Endometrium (tissue), 2 donors: ENCODE results near the gene NCOA3.
"Not testable (repeated sequence)": the region's sequence is repeated elsewhere in the genome, so short reads cannot be mapped to it uniquely, and the experiment has no call there.

Experiments used
- FAIRE-seq: peaks from 2 replicates; lab custom pipeline; 2012; peaks lifted over from hg19 to GRCh38; lab: Jason Lieb, UNC
- donor health status: control.
- donor health status: control.

Gene NCOA3

DNA sequence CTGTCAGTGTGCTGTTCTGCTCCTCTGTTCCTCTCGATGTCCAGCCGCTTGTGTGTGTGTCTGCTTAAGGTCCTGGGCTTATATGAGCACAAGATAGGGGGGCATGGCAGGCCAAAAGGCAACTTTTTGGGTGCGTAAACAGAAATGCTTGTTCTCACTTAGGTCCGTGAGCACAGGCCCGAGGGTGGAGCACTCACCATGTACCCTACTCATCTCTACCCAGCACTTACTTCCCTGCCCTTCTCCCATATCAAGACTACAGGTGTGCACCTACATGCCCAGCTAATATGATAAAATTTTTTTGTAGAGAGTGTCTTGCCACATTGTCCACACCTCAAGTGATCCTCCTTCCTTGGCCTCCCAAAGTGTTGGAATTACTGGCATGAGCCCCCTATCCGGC is 34.3 kb downstream of the NCOA3 start:
- no peak for FAIRE-seq

DNA sequence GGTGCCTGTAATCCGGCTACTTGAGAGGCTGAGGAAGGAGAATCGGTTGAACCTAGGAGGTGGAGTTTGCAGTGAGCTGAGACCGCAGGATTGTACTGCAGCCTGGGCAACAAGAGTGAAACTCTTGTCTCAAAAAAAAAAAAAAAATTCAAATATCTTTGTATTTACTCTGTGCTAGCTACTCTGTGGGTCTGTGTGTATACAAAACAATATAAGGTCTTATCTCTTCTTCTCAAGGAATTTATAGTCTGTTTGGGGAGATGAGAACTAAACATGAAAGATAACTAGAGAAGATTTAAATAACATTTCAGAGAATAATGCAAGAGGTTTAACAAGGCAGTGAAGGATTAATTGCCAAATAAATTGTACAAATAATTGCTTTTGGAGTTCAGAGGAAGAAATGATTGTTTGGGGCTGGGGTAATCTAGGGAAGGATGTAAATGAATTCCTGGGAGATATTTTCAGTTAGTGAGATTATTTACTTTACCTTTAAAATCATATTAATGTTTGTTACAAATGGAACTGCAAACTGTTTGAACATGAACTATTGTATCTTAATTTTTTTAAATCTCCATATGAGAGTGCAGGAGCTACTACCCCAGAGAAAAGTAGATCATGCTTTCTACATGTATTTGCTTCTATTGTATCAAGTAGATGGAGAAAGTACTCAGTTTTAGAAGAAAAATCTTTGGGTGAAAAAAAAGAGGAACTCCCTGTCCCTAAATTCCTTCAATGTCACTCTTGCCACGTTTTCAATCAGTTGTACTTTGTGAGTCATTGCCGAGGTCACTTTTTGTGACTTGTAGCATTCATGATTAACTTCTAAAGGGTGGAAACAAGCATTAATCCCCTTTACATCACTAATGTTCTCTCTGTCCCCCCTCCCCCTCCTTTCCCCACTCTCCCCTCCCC is 39.0 kb downstream of the NCOA3 start:
- peak; percentile 76 for FAIRE-seq

DNA sequence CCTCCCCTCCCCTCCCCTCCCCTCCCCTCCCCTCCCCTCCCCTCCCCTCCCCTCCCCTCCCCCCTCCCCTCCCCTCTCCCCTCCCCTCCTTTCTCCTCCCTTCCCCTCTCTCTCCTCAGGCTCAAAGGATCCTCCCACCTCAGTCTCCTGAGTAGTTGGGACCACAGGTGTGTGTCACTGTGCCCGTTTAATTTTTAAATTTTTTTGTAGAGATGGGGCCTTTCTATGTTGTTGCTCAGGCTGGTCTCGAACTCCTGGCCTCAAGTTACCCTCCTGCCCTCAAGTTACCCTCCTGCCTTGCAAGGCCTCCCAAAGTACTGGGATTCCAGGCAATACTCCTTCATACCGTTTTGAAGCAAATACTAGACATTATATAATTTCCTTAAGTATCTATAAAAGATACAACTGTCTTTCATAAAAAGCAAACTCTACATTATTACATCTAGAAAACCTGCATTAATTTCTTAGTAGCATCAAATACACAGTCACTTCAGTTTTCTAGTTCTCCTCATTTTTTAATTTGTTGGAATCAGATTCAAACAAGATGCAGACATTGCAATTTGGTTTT is 39.8 kb downstream of the NCOA3 start:
- FAIRE-seq = no peak

DNA sequence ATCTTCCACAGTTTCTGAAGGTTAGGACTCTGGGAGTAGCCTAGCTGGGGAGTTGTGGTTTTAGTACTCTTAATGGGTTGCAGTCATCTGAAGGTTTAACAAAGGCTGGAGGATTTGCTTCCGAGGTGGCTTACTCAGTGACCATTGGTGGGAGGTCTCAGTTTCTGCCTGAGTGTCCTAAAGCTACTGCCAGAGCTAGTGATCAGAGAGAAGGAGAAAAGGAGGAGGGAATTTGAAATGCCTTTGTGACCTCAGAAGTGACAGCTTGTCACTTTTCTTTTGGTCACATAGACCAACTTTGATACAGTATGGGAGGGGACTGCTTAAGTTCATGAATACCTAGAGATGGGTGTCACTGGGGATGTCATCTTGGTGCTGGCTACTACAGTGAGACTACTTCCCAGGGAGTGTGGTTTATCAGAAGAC is 41.3 kb downstream of the NCOA3 start:
- FAIRE-seq = no peak

DNA sequence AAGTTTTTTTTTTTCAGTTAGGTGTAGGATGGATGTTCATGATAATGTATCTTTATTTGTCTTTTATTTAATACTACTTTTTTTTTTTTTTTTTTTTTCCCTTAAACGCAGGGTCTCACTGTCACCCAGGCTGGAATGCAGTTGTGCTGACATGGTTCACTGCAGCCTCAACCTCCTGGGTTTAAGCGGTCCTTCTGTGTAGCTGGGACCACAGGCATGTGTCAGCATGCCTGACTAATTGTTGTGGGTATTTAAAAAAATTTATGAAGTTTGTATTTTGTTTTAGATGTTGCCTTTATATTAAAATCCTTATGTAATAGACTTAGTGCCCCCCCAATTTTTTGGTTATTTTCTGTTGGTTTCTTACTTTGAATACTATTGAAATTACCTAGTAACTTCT is 42.6 kb downstream of the NCOA3 start:
- no peak for FAIRE-seq

DNA sequence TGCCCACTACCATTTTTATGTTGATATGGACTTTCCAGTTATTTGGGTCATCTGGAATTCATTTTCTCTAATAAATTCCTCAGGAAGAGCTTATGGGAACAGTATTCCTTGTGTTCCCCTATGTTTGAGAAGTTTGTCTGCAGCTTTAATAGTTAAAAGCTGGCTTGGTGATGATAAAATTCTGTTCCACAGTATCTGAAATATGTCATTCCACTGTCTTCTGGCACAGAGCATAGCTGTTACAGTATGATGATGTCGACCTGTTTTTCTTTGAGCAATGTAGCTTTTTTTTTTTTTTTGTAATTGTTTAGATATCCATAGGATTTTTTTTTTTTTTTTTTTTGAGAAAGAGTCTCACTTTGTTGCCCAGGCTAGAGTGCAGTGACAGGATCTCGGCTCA is 43.2 kb downstream of the NCOA3 start:
- FAIRE-seq = no peak

DNA sequence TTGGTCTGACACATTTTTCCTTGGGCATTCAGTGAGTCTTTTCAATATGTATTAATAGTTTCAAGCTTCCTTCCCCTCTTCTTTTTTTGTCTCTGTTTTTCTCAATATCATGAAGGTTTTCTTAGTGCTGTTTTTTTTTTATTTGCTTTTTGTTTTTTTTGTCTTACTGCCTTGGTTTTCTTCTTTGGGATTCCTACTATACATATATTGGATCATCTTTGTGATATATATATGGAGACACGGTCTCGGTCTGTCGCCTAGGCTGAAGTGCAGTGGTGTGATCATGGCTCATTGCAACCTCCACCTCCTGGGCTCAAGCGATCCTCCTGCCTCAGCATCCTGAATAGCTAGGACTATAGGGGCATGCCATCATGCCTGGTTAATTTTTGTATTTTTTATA is 43.8 kb downstream of the NCOA3 start:
- FAIRE-seq = no peak

DNA sequence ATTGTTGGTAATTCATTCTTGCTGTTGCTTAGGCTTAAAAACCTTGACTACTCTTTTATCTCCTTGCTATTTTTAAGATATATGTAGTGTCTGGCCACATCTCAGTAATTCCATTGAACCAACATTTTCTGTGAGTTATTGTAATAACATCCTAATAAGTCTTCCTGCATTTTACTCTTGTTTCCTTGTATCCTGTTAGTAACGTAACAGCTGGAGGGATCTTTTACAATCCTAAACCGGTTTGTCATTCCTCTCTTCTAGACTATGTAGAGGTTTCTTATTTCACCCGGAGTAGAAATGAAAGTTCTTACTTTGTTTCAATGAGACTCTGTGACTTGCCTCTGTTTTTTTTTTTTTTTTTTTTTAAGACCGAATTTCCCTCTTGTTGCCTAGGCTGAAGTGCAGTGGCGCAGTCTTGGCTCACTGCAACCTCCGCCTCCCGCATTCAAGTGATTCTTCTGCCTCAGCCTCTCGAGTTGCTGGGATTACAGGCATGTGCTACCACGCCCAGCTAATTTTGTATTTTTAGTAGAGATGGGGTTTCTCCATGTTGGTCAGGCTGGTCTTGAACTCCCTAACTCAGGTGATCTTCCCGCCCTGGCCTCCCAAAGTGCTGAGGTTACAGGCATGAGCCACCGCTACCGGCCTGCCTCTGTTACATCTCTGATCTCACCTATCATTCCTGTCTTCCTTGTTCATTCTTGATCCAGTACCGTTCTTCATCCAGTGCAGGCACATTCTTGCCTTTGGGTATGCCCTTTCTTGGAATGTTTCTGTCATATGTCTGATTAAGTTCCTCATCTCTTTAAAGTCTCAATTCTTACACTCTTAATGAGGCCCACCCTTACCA is 44.7 kb downstream of the NCOA3 start:
- FAIRE-seq = no peak

DNA sequence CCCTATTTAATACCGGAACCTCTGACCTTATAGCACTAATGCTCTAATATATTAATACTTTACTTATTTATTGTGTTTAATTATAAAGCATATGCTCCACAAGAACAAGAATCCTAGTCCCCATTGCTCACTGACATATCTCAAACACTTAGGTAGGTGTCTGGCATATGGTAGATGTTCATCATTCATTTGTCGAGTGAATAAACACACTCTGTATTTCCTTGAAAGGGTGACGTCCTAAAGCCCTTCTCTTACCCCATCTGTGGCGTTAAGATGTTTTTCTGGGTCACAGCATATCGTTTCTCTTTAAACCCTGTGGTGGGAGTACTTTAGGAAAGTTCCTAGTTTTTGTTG is 45.3 kb downstream of the NCOA3 start:
- no peak for FAIRE-seq

DNA sequence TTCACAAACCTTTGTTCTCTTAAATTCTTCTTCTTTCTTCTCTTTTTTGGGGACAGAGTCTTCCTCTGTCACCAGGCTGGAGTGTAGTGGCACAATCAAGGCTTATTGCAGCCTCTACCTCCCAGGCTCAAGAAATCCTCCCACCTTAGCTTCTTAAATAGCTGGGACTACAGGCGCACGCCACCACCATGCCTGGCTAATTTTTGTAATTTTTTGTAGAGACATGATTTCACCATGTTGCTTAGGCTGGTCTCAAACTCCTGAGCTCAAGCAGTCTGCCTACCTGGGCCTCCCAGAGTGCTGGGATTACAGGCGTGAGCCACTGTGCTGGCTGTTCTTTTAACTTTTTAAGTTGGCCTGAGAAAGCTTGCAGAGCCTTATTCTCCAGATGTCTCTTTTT is 48.0 kb downstream of the NCOA3 start:
- no peak for FAIRE-seq

DNA sequence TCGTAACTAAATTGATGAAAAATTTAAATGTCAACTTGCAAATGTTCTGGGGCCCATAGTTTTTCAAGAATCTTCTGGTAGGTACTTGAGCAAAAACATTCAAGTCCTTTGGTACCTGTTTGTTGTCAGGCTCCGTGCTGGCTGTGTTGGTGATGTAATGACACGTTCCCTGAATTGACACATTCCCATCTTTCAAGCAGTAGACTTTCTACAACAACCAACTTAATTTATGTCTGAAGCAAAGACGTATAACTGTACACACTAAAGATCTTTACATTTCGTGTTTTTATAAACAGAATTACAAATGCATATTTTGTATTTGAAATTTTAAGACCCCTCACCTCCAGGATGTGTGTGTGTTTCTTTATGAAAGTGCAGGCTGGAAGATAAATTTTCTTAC is 49.5 kb downstream of the NCOA3 start:
- FAIRE-seq = no peak

DNA sequence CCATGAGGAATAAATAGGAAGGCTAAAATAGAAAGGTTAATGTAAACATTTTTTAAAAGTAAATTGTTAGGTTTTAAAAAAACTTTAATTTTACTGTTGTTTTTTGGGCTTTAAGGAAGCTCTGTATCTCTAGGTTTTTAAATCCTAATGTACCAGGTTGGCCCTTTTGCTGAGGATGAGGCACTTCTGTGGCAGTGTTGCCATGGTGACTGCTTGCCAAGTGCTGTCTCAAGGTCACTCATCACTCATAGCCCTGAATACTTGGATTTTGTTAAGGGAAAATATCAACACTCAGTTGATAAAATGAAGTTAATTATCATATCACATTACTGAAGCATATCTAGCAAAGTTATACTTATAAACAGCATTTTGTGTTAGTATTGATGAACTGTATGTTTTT is 50.2 kb downstream of the NCOA3 start:
- FAIRE-seq = no peak

DNA sequence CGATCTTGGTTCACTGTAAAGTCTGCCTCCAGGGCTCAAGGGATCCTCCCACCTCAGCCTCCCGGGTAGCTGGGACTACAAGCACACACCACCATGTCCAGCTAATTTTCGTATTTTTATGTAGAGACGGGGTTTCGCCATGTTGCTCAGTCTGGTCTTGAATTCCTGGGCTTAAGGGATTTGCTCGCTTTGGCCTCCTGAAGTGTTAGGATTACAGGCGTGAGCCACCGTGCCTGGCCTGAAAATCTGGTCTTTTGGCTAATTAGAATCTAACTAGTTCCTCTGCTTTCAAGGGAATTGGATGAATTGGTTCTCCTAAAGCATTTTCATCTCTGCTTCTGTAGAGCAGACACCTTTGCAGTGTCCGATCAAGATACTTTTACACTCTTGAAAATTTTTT is 51.3 kb downstream of the NCOA3 start:
- FAIRE-seq = no peak

DNA sequence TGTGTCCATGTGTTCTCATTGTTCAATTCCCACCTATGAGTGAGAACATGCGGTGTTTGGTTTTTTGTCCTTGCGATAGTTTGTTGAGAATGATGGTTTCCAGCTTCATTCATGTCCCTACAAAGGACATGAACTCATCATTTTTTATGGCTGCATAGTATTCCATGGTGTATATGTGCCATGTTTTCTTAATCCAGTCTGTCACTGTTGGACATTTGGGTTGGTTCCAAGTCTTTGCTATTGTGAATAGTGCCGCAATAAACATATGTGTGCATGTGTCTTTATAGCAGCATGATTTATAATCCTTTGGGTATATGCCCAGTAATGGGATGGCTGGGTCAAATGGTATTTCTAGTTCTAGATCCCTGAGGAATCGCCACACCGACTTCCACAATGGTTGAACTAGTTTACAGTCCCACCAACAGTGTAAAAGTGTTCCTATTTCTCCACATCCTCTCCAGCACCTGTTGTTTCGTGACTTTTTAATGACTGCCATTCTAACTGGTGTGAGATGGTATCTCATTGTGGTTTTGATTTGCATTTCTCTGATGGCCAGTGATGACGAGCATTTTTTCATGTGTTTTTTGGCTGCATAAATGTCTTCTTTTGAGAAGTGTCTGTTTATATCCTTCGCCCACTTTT is 52.0 kb downstream of the NCOA3 start:
- FAIRE-seq = not testable (repeated sequence)

DNA sequence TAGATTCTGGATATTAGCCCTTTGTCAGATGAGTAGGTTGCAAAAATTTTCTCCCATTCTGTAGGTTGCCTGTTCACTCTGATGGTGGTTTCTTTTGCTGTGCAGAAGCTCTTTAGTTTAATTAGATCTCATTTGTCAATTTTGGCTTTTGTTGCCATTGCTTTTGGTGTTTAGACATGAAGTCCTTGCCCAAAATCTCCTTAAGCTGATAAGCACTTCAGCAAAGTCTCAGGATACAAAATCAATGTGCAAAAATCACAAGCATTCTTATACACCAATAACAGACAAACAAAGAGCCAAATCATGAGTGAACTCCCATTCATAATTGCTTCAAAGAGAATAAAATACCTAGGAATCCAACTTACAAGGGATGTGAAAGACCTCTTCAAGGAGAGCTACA is 52.6 kb downstream of the NCOA3 start:
- FAIRE-seq = not testable (repeated sequence)

DNA sequence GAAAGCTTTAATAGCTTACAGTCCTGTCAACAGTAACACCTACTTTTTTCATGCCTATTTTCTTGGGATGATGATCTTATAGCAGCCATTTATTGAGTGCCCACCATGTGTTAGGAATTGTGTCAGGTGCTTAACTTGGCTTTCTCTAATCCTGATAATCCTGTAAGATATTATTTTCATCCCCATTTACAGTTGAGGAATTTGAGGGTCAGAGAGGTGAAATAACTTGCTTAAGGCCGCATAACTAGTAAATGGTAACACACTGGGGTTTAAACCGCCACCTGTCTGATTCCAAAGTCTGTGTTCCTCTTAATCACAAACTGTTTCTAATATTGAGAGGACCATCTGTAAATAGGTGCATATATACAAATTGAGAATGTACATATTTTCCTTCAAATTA is 55.5 kb downstream of the NCOA3 start:
- FAIRE-seq = no peak

DNA sequence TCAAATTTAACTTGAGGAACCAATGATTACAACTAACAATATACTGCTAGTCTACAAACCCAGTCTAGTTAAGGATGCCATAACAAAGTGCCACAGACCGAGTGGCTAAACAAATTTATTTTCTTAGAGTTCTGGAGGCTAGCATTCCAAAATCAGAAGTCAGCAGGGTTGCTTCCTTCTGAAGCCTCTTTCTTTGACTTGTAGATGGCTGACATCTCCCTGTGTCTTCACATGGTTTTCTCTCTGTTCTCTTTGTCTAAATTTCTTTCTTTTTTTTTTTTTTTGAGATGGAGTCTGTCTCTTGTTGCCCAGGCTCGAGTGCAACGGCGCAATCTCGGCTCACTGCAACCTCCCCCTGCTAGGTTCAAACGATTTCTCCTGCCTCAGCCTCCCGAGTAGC is 56.1 kb downstream of the NCOA3 start:
- no peak for FAIRE-seq

DNA sequence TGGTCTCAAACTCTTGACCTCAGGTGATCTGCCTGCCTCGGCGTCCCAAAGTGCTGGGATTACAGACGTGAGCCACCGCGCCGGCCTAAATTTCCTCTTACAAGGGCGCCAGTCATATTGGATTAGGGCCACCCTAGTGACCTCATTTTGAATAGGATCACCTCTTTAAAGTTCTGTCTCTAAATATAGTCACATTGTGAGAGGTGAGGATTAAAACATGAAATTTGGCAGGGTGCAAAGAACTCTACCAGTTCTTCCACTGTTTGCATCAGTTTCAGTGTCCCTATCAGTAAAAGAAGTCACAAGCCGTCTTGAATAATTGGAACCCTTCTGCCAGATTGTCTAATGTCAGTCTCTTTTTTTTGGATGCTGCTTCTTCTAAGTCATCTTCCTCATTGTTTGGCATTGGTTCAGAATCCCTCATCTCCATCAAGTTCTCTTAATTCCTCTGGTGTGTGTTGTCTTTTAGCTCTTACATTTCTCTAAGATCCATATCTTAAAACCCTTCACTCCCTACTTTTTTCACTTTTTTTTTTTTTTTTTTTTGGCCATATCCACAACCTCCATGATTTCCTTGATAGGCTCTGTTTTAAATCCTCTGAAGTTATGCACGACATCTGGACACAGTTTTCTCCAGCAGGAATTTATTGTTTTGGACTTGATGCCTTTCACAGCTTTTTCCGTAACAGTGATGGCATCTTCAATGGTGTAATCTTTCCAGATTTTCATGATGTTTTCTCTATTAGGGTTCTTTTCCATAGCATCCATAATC is 56.8 kb downstream of the NCOA3 start:
- peak; percentile 48 for FAIRE-seq

DNA sequence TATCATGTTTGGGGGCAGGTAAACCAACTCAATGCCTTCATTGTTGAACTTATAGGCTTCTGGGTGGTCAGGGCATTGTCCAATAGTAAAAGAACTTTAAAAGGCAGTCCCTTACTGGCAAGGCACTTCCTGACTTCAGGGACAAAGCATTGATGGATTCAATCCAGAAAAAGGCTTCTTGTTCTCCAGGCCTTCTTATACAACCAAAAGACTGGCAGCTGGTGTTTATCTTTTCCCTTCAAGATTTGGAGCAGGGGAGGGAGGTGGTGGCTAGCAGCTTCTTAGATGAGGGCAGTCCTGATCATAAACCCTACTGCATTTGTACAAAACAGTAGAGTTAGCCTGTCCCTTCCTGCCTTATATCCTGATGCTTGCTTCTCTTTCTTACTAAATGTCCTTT is 57.5 kb downstream of the NCOA3 start:
- no peak for FAIRE-seq

DNA sequence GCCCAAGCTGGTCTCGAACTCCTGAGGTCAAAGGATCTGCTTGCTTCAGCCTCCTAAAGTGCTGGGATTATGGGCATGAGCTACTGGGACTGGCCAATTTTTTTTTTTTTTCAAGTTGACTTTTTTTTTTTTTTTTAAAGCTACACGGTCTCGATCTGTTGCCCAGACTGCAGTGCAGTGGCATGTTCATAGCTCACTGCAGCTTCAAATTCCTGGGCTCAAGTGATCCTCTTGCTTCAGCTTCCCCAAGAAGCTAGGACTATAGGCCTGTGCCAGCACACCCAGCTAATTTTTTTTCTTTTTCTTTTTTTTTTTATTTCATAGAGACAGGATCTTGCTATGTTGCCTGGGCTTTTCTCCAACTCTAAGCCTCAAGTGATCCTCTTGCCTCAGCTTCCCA is 59.5 kb downstream of the NCOA3 start:
- no peak for FAIRE-seq
